IPS DF 6.9 (cell line): Measurements from ENCODE around the gene IGF2R.

Experiments
- DNase-seq: peaks from one replicate; pipeline ENCODE4 v3.0.0-alpha.2; 2013; ENCODE audit warnings: low read depth, low spot score
- H3K27ac ChIP-seq: one replicate; pipeline ENCODE4 v1.5.1; 2013; ENCODE audit warnings: low read length, control low read depth
- H3K27me3 ChIP-seq: 2 replicates; pipeline ENCODE4 v1.6.1; 2013; ENCODE audit warnings: mild to moderate bottlenecking, low read length; ENCODE audit not compliant: control insufficient read depth, insufficient read depth
- H3K36me3 ChIP-seq: 2 replicates; pipeline ENCODE4 v1.6.1; 2013; ENCODE audit warnings: low read length; ENCODE audit not compliant: control insufficient read depth, insufficient read depth
- H3K4me1 ChIP-seq: 2 replicates; pipeline ENCODE4 v1.6.1; 2013; ENCODE audit warnings: low read length; ENCODE audit not compliant: control insufficient read depth, insufficient read depth
- H3K4me3 ChIP-seq: 2 replicates; pipeline ENCODE4 v1.5.1; 2013; ENCODE audit warnings: mild to moderate bottlenecking, low read length
- H3K9me3 ChIP-seq: 2 replicates; pipeline ENCODE4 v1.6.1; 2013; ENCODE audit warnings: low read length, inconsistent platforms; ENCODE audit not compliant: control insufficient read depth, insufficient read depth
- WGBS: extraction: QIAGEN DNeasy Blood & Tissue Kit; methylation state at CpG from one replicate; pipeline ENCODE4 v1.1.7; 2013; ENCODE audit warnings: mixed read lengths, missing lambda C conversion rate; ENCODE audit not compliant: insufficient read length, insufficient coverage; 5-methylcytosine and 5-hydroxymethylcytosine counted together

Gene IGF2R

DNA sequence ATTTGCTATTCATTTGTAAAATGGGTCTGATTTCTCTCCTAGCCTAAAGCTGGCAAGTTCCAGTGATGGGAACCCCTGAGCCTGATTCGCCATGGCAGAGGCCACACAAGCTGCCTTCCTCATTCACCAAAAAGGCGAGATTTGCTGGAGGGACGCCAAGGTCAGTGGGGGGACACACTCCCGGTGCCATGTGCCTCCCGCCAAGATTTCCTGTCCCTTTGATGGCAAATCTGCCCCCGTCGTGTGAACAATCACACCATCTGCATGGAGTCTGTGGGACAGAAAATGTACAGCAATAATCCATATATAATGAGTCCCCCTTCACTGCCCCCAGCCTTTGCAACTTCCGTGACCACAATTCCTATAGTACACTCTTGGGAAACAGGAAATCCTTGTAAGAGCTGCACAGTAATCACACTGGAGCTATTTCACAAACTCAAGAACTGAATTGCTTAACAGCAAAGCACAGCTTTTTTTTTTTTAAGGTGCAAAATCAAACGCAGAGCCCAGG, 15.7 kb upstream of the IGF2R start:
- no CpG with 5 or more reads among the region's 9 CpGs for WGBS
- H3K27me3 ChIP-seq: no peaks in the 10 kb centered on the region
- H3K36me3 ChIP-seq: no peaks in the 10 kb centered on the region
- H3K4me3 ChIP-seq: no peak overlapping the region
- no peak for DNase-seq
- H3K9me3 ChIP-seq: no peaks in the 10 kb centered on the region
- no peak overlapping the region for H3K27ac ChIP-seq
- no peaks in the 10 kb centered on the region for H3K4me1 ChIP-seq

DNA sequence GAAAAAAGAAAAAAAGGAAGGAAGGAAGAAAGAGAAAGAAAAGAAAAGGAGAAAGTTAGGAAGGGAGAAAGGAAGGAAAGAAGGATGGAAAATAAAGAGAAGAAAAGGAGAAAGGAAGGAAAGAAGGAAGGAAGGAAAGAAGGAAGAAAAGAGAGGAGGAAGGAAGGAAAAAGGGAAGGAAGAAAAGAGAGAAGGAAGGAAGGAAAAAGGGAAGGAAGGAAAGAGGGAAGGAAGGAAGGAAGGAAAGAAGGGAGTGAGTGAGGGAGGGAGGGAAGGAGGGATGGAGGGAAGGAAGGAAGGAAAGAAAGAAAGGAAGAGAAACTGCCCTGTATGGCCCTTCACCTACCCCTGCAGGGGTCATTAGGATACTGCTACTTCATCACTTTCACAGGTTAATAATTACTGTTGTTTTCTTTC, 12.9 kb upstream of the IGF2R start:
- DNase-seq: no peak
- H3K4me3 ChIP-seq: no peak overlapping the region
- no peaks in the 10 kb centered on the region for H3K27me3 ChIP-seq
- H3K4me1 ChIP-seq: no peaks in the 10 kb centered on the region
- no peaks in the 10 kb centered on the region for H3K36me3 ChIP-seq
- no peaks in the 10 kb centered on the region for H3K9me3 ChIP-seq
- no peak overlapping the region for H3K27ac ChIP-seq

DNA sequence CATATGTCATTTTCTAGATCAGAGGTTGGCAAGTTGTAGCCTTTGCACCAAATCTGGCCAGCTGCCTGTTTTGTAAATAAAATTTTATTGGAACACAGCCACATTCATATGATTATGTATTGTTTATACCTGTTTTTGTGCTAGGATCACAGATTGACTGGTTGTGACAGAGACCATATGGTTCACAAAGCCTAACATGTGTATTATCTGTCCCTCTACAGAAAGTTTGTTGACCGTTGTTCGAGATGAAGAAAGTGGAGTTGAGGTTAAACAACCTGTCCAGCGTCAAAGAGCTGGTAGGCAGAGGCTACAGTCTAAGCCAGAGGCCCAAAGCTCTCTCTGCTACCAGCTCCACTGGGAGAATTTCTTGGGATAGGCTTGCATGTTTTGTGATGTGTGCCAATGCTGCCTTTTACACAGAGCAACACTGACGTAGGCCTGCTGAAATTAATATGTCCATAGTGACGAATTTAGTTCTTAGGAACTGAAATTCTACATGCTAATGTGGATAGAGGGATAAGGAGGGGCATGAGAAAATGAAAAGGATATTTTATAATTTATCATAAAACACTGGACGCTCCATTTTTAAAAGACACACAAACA, 11.7 kb upstream of the IGF2R start:
- no peak overlapping the region for H3K27ac ChIP-seq
- no CpG with 5 or more reads among the region's 6 CpGs for WGBS

DNA sequence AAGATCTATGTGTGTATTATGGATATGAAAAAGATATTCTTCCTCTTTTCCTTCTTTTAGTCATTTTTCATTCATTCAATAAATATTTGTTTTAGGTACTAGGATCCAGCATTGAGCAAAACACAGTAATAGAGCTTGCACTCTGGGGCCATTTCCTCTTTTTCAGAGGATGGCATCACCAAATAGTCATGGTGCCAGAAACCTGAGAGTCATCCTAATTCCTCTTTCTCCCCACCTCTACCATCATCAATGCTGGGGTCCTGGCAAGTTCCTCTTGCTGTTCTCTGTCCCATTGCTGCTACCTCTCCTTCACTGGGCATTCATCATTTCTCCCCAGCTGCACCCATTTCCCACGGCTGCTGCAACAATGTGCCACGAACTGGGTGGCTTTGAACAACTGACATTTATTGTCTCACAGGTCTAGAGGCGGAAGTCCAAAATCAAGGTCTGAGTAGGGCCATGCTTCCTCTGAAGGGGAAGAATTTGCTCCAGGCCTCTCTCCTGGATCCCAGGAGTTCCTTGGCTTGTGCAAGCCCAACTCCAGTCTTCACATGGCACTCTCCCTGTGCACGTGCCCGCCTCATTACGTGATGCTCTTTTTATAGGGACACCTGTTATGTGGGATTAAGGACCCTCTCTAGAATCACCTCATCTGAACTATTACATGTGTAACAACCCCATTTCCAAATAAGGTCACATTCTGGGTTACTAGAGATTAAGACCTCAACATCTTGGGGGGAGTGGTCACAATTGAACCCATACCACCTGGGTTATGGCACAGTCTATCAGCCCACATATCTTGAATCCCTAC, 9.5 kb upstream of the IGF2R start:
- DNase-seq: no peak
- H3K36me3 ChIP-seq: no peaks in the 10 kb centered on the region
- no CpG with 5 or more reads among the region's 6 CpGs for WGBS
- no peaks in the 10 kb centered on the region for H3K9me3 ChIP-seq
- H3K4me3 ChIP-seq: no peak overlapping the region
- no peaks in the 10 kb centered on the region for H3K27me3 ChIP-seq
- no peak overlapping the region for H3K27ac ChIP-seq
- H3K4me1 ChIP-seq: no peaks in the 10 kb centered on the region

More for the DNA sequence above, 11.7 kb upstream of the IGF2R start:
- Histone ChIP-seq H3K4me1 (no peaks in the 10 kb centered on the region), H3K27me3 (no peaks in the 10 kb centered on the region), H3K4me3 (no peak overlapping the region), H3K9me3 (no peaks in the 10 kb centered on the region), H3K36me3 (no peaks in the 10 kb centered on the region)
- no peak for DNase-seq

DNA sequence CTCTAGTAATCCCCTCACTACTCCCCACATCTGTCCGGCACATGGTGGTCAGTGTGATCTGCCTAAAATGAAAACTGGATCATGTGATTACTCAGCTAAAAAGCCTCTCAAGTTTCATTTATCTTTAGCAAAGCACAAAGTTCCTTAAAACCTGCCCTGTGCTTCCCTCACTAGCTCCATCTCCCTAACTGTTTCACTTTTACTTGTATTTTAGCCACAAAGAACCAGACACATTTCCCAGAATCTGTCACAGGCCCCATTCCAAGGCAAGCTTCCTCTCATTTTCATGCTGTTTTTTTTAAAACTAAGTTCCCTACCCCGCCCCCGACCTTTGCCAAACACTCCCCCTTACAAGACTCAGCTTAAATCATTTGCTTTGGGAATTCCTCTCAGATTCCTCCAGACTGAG, 8.9 kb upstream of the IGF2R start:
- no peak for DNase-seq
- H3K27ac ChIP-seq: no peak overlapping the region
- no peak overlapping the region for H3K4me3 ChIP-seq
- H3K36me3 ChIP-seq: no peaks in the 10 kb centered on the region
- H3K27me3 ChIP-seq: no peaks in the 10 kb centered on the region
- WGBS: no CpG with 5 or more reads among the region's 3 CpGs
- no peaks in the 10 kb centered on the region for H3K9me3 ChIP-seq
- H3K4me1 ChIP-seq: no peaks in the 10 kb centered on the region

DNA sequence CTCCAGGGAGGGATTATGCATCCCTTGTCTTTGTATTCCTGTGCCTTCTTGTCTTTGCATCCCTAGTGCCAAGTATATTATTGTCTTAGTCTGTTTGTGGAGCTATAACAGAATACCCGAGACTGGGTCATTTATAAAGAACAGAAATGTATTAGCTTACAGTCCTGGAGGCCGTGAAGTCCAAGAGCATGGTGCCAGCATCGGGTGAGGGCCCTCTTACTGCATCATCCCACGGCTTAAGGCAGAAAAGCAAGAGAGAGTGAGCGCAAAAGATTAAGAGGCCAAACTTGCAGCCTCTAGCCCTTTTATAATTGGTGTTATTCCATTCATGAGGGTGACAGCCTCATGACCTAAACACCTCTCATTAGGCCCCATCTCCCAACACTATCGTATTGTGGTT, 8.4 kb upstream of the IGF2R start:
- Histone ChIP-seq H3K27ac (no peak overlapping the region), H3K4me3 (no peak overlapping the region), H3K9me3 (no peaks in the 10 kb centered on the region), H3K4me1 (no peaks in the 10 kb centered on the region), H3K36me3 (no peaks in the 10 kb centered on the region), H3K27me3 (no peaks in the 10 kb centered on the region)
- no peak for DNase-seq
- no CpG with 5 or more reads among the region's 6 CpGs for WGBS

DNA sequence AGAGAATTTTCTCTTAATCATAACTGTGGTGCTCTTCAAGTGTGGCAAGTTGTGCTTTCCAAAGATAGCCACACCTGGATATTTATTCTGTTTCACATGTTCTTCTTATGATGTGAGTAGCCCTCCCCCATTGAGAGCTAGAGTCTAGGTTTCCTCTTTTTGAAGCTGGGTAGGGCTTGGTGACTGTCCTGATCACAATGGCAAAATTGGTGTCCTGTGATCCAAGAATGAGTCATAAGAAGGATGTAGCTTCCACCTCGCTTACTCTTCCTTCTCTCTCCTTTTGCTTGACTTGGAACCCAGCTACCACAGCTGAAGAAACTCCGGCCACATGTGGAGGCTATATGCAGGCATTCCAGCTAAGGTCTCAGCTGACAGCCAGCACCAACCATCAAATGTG, 7.4 kb upstream of the IGF2R start:
- Histone ChIP-seq H3K36me3 (no peaks in the 10 kb centered on the region), H3K9me3 (no peaks in the 10 kb centered on the region), H3K27ac (no peak overlapping the region), H3K4me3 (no peak overlapping the region), H3K4me1 (no peaks in the 10 kb centered on the region), H3K27me3 (no peaks in the 10 kb centered on the region)
- no CpG with 5 or more reads among the region's 2 CpGs for WGBS
- no peak for DNase-seq

DNA sequence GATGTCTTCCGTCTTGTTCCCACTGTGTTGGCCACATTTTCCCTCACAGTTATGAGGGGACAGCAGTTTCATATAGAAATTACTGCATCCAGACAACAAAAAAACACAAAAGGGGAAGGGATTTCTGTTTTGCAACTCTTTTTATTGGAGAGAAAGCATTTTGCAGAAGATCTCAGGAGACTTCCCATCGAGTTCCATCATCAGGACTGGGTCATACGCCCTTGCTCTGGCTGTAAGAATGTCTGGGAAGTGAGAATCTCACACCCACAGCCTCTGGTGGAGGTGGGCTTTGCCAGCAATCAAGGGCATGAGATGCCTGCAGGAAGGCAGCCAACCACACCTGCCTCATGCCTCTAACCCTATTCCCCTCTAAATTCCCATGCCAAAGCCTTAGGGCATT, 5.8 kb upstream of the IGF2R start:
- WGBS: no CpG with 5 or more reads among the region's 3 CpGs
- Histone ChIP-seq H3K27ac (no peak overlapping the region), H3K4me3 (no peak overlapping the region), H3K4me1 (no peaks in the 10 kb centered on the region), H3K9me3 (no peaks in the 10 kb centered on the region), H3K36me3 (no peaks in the 10 kb centered on the region), H3K27me3 (no peaks in the 10 kb centered on the region)
- DNase-seq: no peak

DNA sequence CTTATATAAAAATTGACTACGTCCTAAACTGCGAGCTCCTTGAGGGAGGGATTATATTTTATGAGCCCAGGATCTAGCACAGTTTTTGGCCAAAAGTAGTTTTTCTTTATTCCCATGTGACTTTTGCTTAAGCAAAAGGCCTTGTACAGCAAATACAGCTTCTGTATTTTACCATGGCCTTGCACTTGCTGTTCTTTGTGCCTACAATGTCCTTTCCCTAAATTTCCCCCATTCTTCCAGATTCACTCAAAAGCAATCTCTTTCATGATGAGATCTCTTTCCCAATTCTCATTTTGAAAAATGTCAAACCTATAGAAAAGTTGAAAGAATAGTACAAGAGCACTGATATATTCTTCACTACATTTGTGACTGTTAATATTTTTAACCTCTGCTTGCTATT, 4.8 kb upstream of the IGF2R start:
- DNase-seq: no peak
- Histone ChIP-seq H3K9me3 (no peaks in the 10 kb centered on the region), H3K27ac (no peak overlapping the region), H3K36me3 (no peaks in the 10 kb centered on the region), H3K4me1 (no peaks in the 10 kb centered on the region), H3K27me3 (no peaks in the 10 kb centered on the region), H3K4me3 (no peak overlapping the region)
- no CpG with 5 or more reads among the region's 2 CpGs for WGBS

DNA sequence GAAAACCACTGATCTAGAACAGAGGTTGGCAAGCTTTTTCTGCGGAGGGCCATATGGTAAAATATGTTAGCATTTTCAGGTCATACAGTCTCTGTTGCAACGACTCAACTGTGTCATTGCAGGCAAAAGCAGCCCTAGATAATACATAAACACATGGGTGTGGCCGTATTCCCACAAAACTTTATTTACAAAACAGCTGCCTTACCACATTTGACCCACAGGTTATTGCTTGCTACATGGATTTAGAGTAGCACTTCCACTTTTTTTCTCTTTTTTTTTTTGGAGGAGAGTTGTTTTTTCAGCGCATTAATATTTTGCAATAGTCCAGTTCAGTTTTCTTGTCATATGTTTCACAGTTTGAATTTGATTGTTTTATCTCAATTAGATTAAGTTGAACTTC, 2.5 kb upstream of the IGF2R start:
- no peak overlapping the region for H3K4me3 ChIP-seq
- no peak overlapping the region for H3K27ac ChIP-seq
- no peaks in the 10 kb centered on the region for H3K9me3 ChIP-seq
- no peaks in the 10 kb centered on the region for H3K4me1 ChIP-seq
- H3K27me3 ChIP-seq: no peaks in the 10 kb centered on the region
- H3K36me3 ChIP-seq: no peaks in the 10 kb centered on the region
- no CpG with 5 or more reads among the region's 4 CpGs for WGBS
- no peak for DNase-seq

DNA sequence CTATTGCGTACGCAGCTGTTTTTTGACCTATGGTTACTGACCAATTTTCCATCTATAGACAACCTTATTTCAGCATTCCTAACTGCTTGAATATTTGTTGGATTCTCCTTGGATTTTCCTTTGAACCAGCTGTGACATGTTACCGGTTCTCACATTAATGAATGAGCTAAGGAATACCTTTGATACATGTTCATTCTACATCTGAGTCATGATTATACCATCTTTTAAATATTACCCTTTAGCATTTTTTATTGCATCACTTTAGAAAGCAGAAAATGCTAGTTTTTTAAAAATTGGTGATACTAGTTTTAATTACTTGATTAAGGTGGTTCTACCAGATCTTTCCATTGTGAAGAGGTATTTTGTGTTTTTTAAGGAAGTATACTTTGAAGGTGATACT, 1.9 kb upstream of the IGF2R start:
- no peaks in the 10 kb centered on the region for H3K9me3 ChIP-seq
- H3K4me1 ChIP-seq: no peaks in the 10 kb centered on the region
- no peaks in the 10 kb centered on the region for H3K36me3 ChIP-seq
- DNase-seq: no peak
- WGBS: no CpG with 5 or more reads among the region's 3 CpGs
- no peak overlapping the region for H3K4me3 ChIP-seq
- no peaks in the 10 kb centered on the region for H3K27me3 ChIP-seq
- no peak overlapping the region for H3K27ac ChIP-seq
